Kidney epithelial cell (primary cell): ENCODE results near the gene EMILIN2. TPM values are rescaled to one million over a fixed set of nuclear protein-coding genes. Genes with fewer than 3 reads are reported as not detected.

Experiments used
- DNase-seq: peaks from one replicate; pipeline ENCODE4 v3.0.0-alpha.2; 2010; ENCODE audit warnings: low read depth
- H3K27me3 ChIP-seq: 2 replicates; pipeline ENCODE4 v1.6.0; 2011; ENCODE audit warnings: low read length; ENCODE audit not compliant: control insufficient read depth, insufficient read depth
- H3K36me3 ChIP-seq: 2 replicates; pipeline ENCODE4 v1.5.1; 2011; ENCODE audit warnings: low read length; ENCODE audit not compliant: control insufficient read depth, insufficient read depth
- H3K4me3 ChIP-seq: 2 replicates; pipeline ENCODE4 v1.5.1; 2011; ENCODE audit warnings: low read depth, mild to moderate bottlenecking, control low read depth, low read length
- CTCF ChIP-seq: IDR thresholded peaks from 2 replicates; pipeline ENCODE4 v1.5.1; 2011; ENCODE audit warnings: mild to moderate bottlenecking, moderate library complexity, low read length, control low read depth, inconsistent platforms; ENCODE audit not compliant: insufficient read depth, poor library complexity, severe bottlenecking
- total RNA-seq: library from RNA; depleted of rRNA; stranded (reverse); fragments of >200 nt; gene quantifications from 2 replicates; pipeline ENCODE4 v1.2.3, GENCODE V29; 2015

The EMILIN2 gene
- total RNA-seq, 1 donor from 2014 or later: 27.0 TPM

- Histone ChIP-seq H3K36me3 (no peaks in the 10 kb centered on the region), H3K27me3 (no peaks in the 10 kb centered on the region), H3K4me3 (no peak overlapping the region)
- DNase-seq: no peak
- TF ChIP-seq CTCF: no peak
These were observed 48.6 kb downstream of the EMILIN2 start for GRCh38 chr18:2895391-2895790.

- no peak for TF ChIP-seq CTCF
- Histone ChIP-seq H3K4me3 (no peak overlapping the region), H3K27me3 (no peaks in the 10 kb centered on the region), H3K36me3 (no peaks in the 10 kb centered on the region)
- DNase-seq: no peak
These were observed 50.2 kb downstream of the EMILIN2 start for GRCh38 chr18:2896990-2897389.

GRCh38 chr18:2897448-2898185 lies 50.8 kb downstream of the EMILIN2 start:
- no peak for DNase-seq
- no peaks in the 10 kb centered on the region for H3K36me3 ChIP-seq
- no peak for TF ChIP-seq CTCF
- H3K27me3 ChIP-seq: no peaks in the 10 kb centered on the region
- H3K4me3 ChIP-seq: no peak overlapping the region

- DNase-seq: peak; percentile 52
- no peaks in the 10 kb centered on the region for H3K36me3 ChIP-seq
- no peak overlapping the region for H3K4me3 ChIP-seq
- no peaks in the 10 kb centered on the region for H3K27me3 ChIP-seq
- no peak for TF ChIP-seq CTCF
These were observed 51.4 kb downstream of the EMILIN2 start for GRCh38 chr18:2898186-2898640.

- DNase-seq: no peak
- Histone ChIP-seq H3K36me3 (no peaks in the 10 kb centered on the region), H3K4me3 (no peak overlapping the region), H3K27me3 (no peaks in the 10 kb centered on the region)
- no peak for TF ChIP-seq CTCF
These were observed 54.0 kb downstream of the EMILIN2 start for GRCh38 chr18:2900684-2901422.
